Nephron (organoid): ENCODE results near the gene ARMC6.

Experiments used
- H3K27ac Mint-ChIP-seq, 3 experiments: 2 replicates each; pipeline ENCODE4 v1.8.0; 2020; ENCODE audit warnings: mixed read lengths in 3 of 3, mild to moderate bottlenecking in 2 of 3, moderate library complexity in 1 of 3
- H3K27me3 Mint-ChIP-seq: 2 replicates; pipeline ENCODE4 v1.8.0; 2021; ENCODE audit warnings: low read depth, mild to moderate bottlenecking, moderate library complexity, mixed read lengths
- H3K36me3 Mint-ChIP-seq: 2 replicates; pipeline ENCODE4 v1.8.0; 2020; ENCODE audit warnings: low read depth, mixed read lengths
- H3K4me1 Mint-ChIP-seq: 2 replicates; pipeline ENCODE4 v1.8.0; 2020; ENCODE audit warnings: mixed read lengths
- H3K4me3 Mint-ChIP-seq, 3 experiments: 2 replicates each; pipeline ENCODE4 v1.8.0; 2020; ENCODE audit warnings: mild to moderate bottlenecking in 3 of 3, mixed read lengths in 3 of 3, moderate library complexity in 2 of 3
- H3K9me3 Mint-ChIP-seq: 2 replicates; pipeline ENCODE4 v1.8.0; 2020; ENCODE audit warnings: mixed read lengths
- TF ChIP-seq, protein P1 (sequence below), 3 experiments: fragments of 200-600 bp; sonication (generic); IDR thresholded peaks; one replicate each; pipeline ENCODE4 v1.5.0; 2021; ENCODE audit warnings: antibody characterized with exemption in 3 of 3; ENCODE audit not compliant: unreplicated experiment in 3 of 3

Gene ARMC6

DNA sequence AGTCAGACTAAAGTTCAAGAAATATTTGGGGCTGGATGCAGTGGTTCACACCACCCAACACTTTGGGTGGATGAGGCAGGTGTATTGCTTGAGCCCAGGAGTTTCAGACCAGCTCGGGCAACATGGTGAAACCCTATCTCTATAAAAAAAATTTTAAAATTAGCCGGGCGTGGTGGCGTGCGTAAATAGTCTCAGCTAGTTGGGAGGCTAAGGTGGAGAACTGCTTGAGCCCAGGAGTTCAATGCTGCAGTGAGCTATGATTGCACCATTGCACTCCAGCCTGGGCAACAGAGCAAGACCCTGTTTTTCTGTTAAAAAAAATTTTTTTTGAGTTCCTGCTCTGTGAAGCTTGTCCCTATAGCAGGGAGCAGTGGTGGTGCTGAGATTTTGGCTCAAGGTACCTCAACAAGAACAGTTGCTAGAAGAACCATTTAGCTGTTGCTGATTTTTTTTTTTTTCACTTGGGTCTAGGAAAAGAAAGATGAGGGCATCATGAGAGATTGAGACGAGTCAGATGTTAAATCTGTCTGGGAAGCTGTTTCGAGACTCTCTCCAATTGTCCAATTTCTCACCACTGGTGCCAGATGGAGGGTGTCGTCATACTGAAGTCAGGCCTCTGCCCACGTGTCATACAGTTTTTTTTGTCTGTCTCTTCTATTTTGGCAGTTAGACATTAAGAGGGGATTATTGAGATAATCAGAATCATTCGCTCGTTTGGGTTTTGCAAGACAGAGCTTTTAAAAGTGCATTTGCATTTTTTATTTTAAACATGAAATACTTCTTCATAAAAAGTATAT lies 34.1 kb downstream of the ARMC6 start:
- peak overlapping the region in 1 of 3 experiments; percentile 52 for H3K4me3 Mint-ChIP-seq
- H3K4me1 Mint-ChIP-seq = peaks cover 28% of the 10 kb centered on the region
- H3K36me3 Mint-ChIP-seq = no peaks in the 10 kb centered on the region
- H3K9me3 Mint-ChIP-seq = no peaks in the 10 kb centered on the region
- no peak overlapping the region for H3K27ac Mint-ChIP-seq
- H3K27me3 Mint-ChIP-seq = no peaks in the 10 kb centered on the region
- TF ChIP-seq, protein P1, sequence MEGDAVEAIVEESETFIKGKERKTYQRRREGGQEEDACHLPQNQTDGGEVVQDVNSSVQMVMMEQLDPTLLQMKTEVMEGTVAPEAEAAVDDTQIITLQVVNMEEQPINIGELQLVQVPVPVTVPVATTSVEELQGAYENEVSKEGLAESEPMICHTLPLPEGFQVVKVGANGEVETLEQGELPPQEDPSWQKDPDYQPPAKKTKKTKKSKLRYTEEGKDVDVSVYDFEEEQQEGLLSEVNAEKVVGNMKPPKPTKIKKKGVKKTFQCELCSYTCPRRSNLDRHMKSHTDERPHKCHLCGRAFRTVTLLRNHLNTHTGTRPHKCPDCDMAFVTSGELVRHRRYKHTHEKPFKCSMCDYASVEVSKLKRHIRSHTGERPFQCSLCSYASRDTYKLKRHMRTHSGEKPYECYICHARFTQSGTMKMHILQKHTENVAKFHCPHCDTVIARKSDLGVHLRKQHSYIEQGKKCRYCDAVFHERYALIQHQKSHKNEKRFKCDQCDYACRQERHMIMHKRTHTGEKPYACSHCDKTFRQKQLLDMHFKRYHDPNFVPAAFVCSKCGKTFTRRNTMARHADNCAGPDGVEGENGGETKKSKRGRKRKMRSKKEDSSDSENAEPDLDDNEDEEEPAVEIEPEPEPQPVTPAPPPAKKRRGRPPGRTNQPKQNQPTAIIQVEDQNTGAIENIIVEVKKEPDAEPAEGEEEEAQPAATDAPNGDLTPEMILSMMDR (IDR thresholded peaks at IDR 0.05; ENCODE audit: unreplicated experiment in 3 of 3) = no peak

DNA sequence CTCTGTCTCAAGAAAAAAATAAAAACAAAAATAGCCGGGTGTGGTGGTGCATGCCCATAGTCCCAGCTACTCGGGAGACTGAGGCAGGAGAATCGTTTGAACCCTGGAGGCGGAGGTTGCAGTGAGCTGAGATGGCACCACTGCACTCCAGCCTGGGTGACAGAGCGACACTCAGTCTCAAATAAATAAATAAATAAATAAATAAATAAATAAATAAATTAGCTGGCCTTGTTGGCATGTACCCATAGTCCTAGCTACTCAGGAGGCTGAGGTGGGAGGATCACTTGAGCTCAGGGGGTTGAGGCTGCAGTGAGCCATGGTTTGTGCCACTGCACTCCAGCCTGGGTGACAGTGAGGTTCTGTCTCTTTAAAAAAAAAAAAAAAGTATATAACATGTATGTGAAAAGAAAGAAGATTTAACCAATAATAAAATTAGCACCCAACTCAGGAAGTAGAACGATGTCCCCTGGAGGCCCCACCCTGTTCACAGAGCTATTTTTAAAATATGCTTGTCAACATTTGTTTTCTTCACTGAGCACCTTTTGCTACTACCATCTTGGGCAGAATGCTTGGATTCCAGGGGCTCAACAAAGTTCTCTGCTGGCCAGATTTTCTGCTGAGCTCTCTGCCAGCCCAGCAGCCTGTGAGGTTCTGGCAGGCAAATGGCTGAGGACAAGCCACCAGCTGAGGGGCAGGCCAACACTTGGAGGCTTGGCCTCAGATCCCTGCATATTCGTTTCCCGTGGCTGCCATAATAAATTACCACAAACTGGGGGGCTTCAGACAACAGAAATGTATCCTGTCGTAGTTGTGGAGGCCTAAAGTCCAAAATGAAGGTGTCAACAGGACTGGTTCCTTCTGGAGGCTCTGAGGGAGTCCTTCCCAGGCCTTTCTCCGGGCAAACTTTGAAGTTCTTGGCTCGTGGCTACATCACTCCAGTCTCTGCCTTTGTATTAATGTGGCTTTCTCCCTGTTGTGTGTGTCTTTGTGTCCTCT lies 35.6 kb downstream of the ARMC6 start:
- H3K27ac Mint-ChIP-seq = peak overlapping the region in 1 of 3 experiments; percentile 54
- peaks cover 21% of the 10 kb centered on the region for H3K4me1 Mint-ChIP-seq
- peak overlapping the region in 1 of 3 experiments; percentile 53 for H3K4me3 Mint-ChIP-seq
- no peaks in the 10 kb centered on the region for H3K27me3 Mint-ChIP-seq
- no peaks in the 10 kb centered on the region for H3K36me3 Mint-ChIP-seq
- H3K9me3 Mint-ChIP-seq = no peaks in the 10 kb centered on the region
- TF ChIP-seq, protein P1 (IDR thresholded peaks at IDR 0.05; ENCODE audit: unreplicated experiment in 3 of 3) = no peak

GRCh38 chr19:19071897-19072296 lies 38.5 kb downstream of the ARMC6 start:
- Mint-ChIP-seq H3K4me3 (no peak overlapping the region), H3K27me3 (no peaks in the 10 kb centered on the region), H3K9me3 (no peaks in the 10 kb centered on the region), H3K27ac (no peak overlapping the region), H3K4me1 (peaks cover 14% of the 10 kb centered on the region), H3K36me3 (no peaks in the 10 kb centered on the region)
- TF ChIP-seq, protein P1 (IDR thresholded peaks at IDR 0.05; ENCODE audit: unreplicated experiment in 3 of 3) = no peak

GRCh38 chr19:19074196-19074882 lies 40.9 kb downstream of the ARMC6 start:
- Mint-ChIP-seq H3K36me3 (peaks cover 3% of the 10 kb centered on the region), H3K4me3 (no peak overlapping the region), H3K9me3 (no peaks in the 10 kb centered on the region), H3K27me3 (no peaks in the 10 kb centered on the region), H3K4me1 (peaks cover 3% of the 10 kb centered on the region), H3K27ac (no peak overlapping the region)
- TF ChIP-seq, protein P1 (IDR thresholded peaks at IDR 0.05; ENCODE audit: unreplicated experiment in 3 of 3) = no peak

DNA sequence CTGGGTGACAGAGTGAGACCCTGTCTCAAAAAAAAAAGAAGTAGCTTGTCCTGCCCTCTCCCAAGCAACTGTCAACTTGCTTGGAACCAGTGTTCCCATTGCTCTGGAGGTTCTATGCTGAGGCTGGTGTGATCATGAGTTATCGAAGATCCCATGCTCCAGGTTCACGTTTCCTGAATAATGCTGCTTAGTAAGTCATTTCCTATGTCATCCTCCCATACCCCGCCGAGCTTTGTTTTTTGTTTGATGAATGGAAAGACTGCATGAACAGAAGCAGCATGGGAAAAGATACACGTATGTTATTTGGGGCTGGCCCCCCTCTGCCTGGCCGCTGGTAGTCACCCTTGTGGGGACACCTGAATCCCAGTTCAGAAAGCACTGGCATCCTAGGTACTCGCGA lies 41.7 kb downstream of the ARMC6 start:
- Mint-ChIP-seq H3K9me3 (no peaks in the 10 kb centered on the region), H3K27me3 (no peaks in the 10 kb centered on the region)

More for the DNA sequence above, 41.7 kb downstream of the ARMC6 start:
- TF ChIP-seq, protein P1 (IDR thresholded peaks at IDR 0.05; ENCODE audit: unreplicated experiment in 3 of 3) = no peak
- Mint-ChIP-seq H3K27ac (no peak overlapping the region), H3K36me3 (peaks cover 3% of the 10 kb centered on the region), H3K4me3 (no peak overlapping the region), H3K4me1 (no peaks in the 10 kb centered on the region)
